OCI-LY1 (cell line): ENCODE data around the gene RSPRY1.

Experiments
- H2AFZ ChIP-seq: fragments of 200-600 bp; sonication (generic), shearing (Covaris generic); 2 replicates; pipeline ENCODE4 v1.6.0; 2014; ENCODE audit warnings: antibody characterized with exemption, mild to moderate bottlenecking, low read length
- H3F3A ChIP-seq: fragments of 200-600 bp; sonication (generic), shearing (Covaris generic); 2 replicates; pipeline ENCODE4 v1.6.0; 2014; ENCODE audit warnings: mild to moderate bottlenecking, antibody characterized with exemption, low read length, moderate library complexity; ENCODE audit not compliant: insufficient read depth
- H3K27ac ChIP-seq: fragments of 200-600 bp; sonication (generic); 2 replicates; pipeline ENCODE4 v1.5.1; 2014; ENCODE audit warnings: low read length, mixed run types, mild to moderate bottlenecking, low read depth; ENCODE audit not compliant: poor library complexity, severe bottlenecking
- H3K27me3 ChIP-seq: fragments of 200-600 bp; sonication (generic); 2 replicates; pipeline ENCODE4 v1.6.0; 2014; ENCODE audit warnings: antibody characterized with exemption, mild to moderate bottlenecking, low read length, moderate library complexity; ENCODE audit not compliant: insufficient read depth
- H3K36me3 ChIP-seq: fragments of 200-600 bp; sonication (generic); 2 replicates; pipeline ENCODE4 v1.6.1; 2014; ENCODE audit warnings: mild to moderate bottlenecking, antibody characterized with exemption, low read length, moderate library complexity, mixed read lengths; ENCODE audit not compliant: insufficient read depth
- H3K4me1 ChIP-seq: fragments of 200-600 bp; sonication (generic); 2 replicates; pipeline ENCODE4 v1.5.1; 2014; ENCODE audit warnings: mild to moderate bottlenecking, low read length, moderate library complexity; ENCODE audit not compliant: insufficient read depth, severe bottlenecking
- H3K4me2 ChIP-seq: fragments of 200-600 bp; sonication (generic), shearing (Covaris generic); 2 replicates; pipeline ENCODE4 v1.6.1; 2014; ENCODE audit warnings: low read length
- H3K4me3 ChIP-seq: fragments of 200-600 bp; sonication (generic); 2 replicates; pipeline ENCODE4 v1.5.1; 2014; ENCODE audit warnings: low read length, low read depth, mild to moderate bottlenecking, mixed read lengths; ENCODE audit not compliant: poor library complexity, severe bottlenecking
- H3K79me2 ChIP-seq: fragments of 200-600 bp; shearing (Covaris generic); 2 replicates; pipeline ENCODE4 v1.6.1; 2016; ENCODE audit warnings: mixed run types, low read length, mixed read lengths; ENCODE audit not compliant: insufficient read depth
- H3K9ac ChIP-seq: fragments of 200-600 bp; sonication (generic), shearing (Covaris generic); 2 replicates; pipeline ENCODE4 v1.6.1; 2014; ENCODE audit warnings: mild to moderate bottlenecking, low read length, mixed read lengths
- H3K9me2 ChIP-seq: fragments of 200-600 bp; sonication (generic), shearing (Covaris generic); 2 replicates; pipeline ENCODE4 v1.6.1; 2014; ENCODE audit warnings: low read depth, mild to moderate bottlenecking, low read length, mixed read lengths
- H3K9me3 ChIP-seq: fragments of 200-600 bp; shearing (Covaris generic); 2 replicates; pipeline ENCODE4 v1.6.1; 2014; ENCODE audit warnings: low read length, mixed read lengths
- H4K20me1 ChIP-seq: fragments of 200-600 bp; sonication (generic), shearing (Covaris generic); 2 replicates; pipeline ENCODE4 v1.6.0; 2016; ENCODE audit warnings: mild to moderate bottlenecking, low read length; ENCODE audit not compliant: insufficient read depth
- EZH2 ChIP-seq: fragments of 200-600 bp; sonication (generic), shearing (Covaris generic); IDR thresholded peaks from 2 replicates; pipeline ENCODE4 v1.8.0; 2017; ENCODE audit warnings: borderline replicate concordance, mixed run types, mild to moderate bottlenecking, antibody characterized with exemption, low read length, moderate library complexity, mixed read lengths
- TF ChIP-seq, protein P1 (sequence below): fragments of 200-600 bp; sonication (generic), shearing (Covaris generic); IDR thresholded peaks from 2 replicates; pipeline ENCODE4 v1.5.1; 2017; ENCODE audit warnings: mild to moderate bottlenecking, antibody characterized with exemption, low read length, moderate library complexity, mixed read lengths

Gene RSPRY1

DNA sequence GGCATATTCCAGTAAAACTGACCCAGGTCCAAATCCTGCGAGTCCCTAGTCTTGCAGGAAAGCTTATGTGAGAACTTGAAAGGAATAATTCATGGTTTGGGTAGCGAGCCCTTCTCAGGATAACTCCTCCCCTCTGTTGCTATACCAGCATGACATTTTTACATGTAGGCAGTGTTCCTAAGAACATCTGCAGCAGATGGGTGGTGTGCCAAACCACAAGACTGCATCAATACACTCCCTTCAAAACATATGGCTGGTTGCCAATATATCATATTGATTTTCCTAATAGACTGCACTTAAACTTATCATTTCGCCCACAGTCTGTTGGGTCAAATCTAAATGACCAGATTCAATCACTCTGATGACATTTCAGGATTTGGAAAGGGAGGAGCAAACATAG lies 20.2 kb upstream of the RSPRY1 start:
- Histone ChIP-seq H3K4me2 (no peak overlapping the region), H3K9me2 (no peaks in the 10 kb centered on the region), H3K27me3 (no peaks in the 10 kb centered on the region), H2AFZ (no peak overlapping the region), H3K9ac (no peak overlapping the region), H3K79me2 (no peaks in the 10 kb centered on the region), H3K36me3 (peaks cover 81% of the 10 kb centered on the region), H3K4me3 (no peak overlapping the region), H4K20me1 (no peaks in the 10 kb centered on the region), H3K27ac (no peak overlapping the region), H3K9me3 (no peaks in the 10 kb centered on the region), H3K4me1 (no peaks in the 10 kb centered on the region), H3F3A (no peaks in the 10 kb centered on the region)
- TF ChIP-seq EZH2 = no peak
- TF ChIP-seq, protein P1, sequence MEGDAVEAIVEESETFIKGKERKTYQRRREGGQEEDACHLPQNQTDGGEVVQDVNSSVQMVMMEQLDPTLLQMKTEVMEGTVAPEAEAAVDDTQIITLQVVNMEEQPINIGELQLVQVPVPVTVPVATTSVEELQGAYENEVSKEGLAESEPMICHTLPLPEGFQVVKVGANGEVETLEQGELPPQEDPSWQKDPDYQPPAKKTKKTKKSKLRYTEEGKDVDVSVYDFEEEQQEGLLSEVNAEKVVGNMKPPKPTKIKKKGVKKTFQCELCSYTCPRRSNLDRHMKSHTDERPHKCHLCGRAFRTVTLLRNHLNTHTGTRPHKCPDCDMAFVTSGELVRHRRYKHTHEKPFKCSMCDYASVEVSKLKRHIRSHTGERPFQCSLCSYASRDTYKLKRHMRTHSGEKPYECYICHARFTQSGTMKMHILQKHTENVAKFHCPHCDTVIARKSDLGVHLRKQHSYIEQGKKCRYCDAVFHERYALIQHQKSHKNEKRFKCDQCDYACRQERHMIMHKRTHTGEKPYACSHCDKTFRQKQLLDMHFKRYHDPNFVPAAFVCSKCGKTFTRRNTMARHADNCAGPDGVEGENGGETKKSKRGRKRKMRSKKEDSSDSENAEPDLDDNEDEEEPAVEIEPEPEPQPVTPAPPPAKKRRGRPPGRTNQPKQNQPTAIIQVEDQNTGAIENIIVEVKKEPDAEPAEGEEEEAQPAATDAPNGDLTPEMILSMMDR = no peak

DNA sequence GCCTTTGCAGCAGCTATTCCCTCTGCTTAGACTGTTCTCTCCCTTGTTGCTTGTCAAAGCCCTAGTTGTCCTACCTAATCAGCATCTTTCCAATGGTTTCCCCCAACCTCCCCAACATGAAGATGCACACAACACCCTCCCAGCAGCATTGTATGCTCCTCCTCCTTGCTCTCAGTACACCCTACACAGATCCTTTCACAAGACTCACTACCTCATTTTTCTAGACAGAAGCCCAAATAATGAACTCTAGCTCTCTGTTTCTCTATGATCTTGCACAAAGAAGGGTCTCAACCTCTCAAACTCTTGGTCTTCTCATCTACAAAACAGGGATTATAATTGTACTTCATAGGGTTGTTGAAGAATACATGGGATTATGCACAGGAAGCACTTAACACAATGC lies 19.7 kb upstream of the RSPRY1 start:
- no peak overlapping the region for H2AFZ ChIP-seq
- H3K9me2 ChIP-seq = no peaks in the 10 kb centered on the region
- no peak overlapping the region for H3K27ac ChIP-seq
- H3K36me3 ChIP-seq = peaks cover 82% of the 10 kb centered on the region
- no peak overlapping the region for H3K4me3 ChIP-seq
- no peaks in the 10 kb centered on the region for H3K79me2 ChIP-seq
- H4K20me1 ChIP-seq = no peaks in the 10 kb centered on the region
- H3F3A ChIP-seq = no peaks in the 10 kb centered on the region
- H3K9ac ChIP-seq = no peak overlapping the region
- H3K4me1 ChIP-seq = no peaks in the 10 kb centered on the region
- no peaks in the 10 kb centered on the region for H3K27me3 ChIP-seq
- TF ChIP-seq, protein P1 = no peak
- TF ChIP-seq EZH2 = no peak
- no peaks in the 10 kb centered on the region for H3K9me3 ChIP-seq
- H3K4me2 ChIP-seq = no peak overlapping the region

- H4K20me1 ChIP-seq = no peaks in the 10 kb centered on the region
- H3K79me2 ChIP-seq = no peaks in the 10 kb centered on the region
- H3K4me2 ChIP-seq = no peak overlapping the region
- no peak overlapping the region for H3K4me3 ChIP-seq
- no peaks in the 10 kb centered on the region for H3K9me2 ChIP-seq
- H3K27me3 ChIP-seq = no peaks in the 10 kb centered on the region
- peaks cover 85% of the 10 kb centered on the region for H3K36me3 ChIP-seq
- H3K4me1 ChIP-seq = no peaks in the 10 kb centered on the region
- TF ChIP-seq, protein P1 = no peak
- TF ChIP-seq EZH2 = no peak
- no peak overlapping the region for H3K9ac ChIP-seq
- no peaks in the 10 kb centered on the region for H3F3A ChIP-seq
- no peaks in the 10 kb centered on the region for H3K9me3 ChIP-seq
- H2AFZ ChIP-seq = no peak overlapping the region
- H3K27ac ChIP-seq = no peak overlapping the region
Measured at GRCh38 chr16:57166951-57167350, 19.2 kb upstream of the RSPRY1 start.
